ENCODE data around the gene CNTN2. TPM values are rescaled to one million over a fixed set of nuclear protein-coding genes. Genes with fewer than 3 reads are reported as not detected.
A peak's percentile ranks its signal among the peaks of the same experiment; 100 is the strongest.

CNTN2 gene
- total RNA-seq, 2 donors from 2014 or later: not detected

GRCh38 chr1:205016584-205016983, 26.4 kb upstream of the CNTN2 start:
- DNase-seq (ENCODE audit: low spot score in 2 of 2) (no peak), ATAC-seq (no peak)
- Mint-ChIP-seq H3K9me3 (no peaks in the 10 kb centered on the region), H3K27ac (peak overlapping the region in 1 of 2 donors; percentile 74), H3K36me3 (no peaks in the 10 kb centered on the region)

GRCh38 chr1:205017001-205017400, 26.0 kb upstream of the CNTN2 start:
- H3K27ac Mint-ChIP-seq: no peak overlapping the region
- H3K9me3 Mint-ChIP-seq: no peaks in the 10 kb centered on the region
- no peaks in the 10 kb centered on the region for H3K36me3 Mint-ChIP-seq
- DNase-seq (ENCODE audit: low spot score in 2 of 2) (no peak), ATAC-seq (no peak)

- no peaks in the 10 kb centered on the region for H3K9me3 Mint-ChIP-seq
- H3K36me3 Mint-ChIP-seq: no peaks in the 10 kb centered on the region
Measured at GRCh38 chr1:205017766-205018165, 25.2 kb upstream of the CNTN2 start.

GRCh38 chr1:205018381-205018780, 24.6 kb upstream of the CNTN2 start:
- H3K27ac Mint-ChIP-seq: no peak overlapping the region
- ATAC-seq (no peak), DNase-seq (ENCODE audit: low spot score in 2 of 2) (no peak)
- H3K36me3 Mint-ChIP-seq: no peaks in the 10 kb centered on the region
- no peaks in the 10 kb centered on the region for H3K9me3 Mint-ChIP-seq

More at GRCh38 chr1:205017766-205018165, 25.2 kb upstream of the CNTN2 start:
- H3K27ac Mint-ChIP-seq: no peak overlapping the region
- ATAC-seq: no peak
- no peak for DNase-seq (ENCODE audit: low spot score in 2 of 2)

- no peaks in the 10 kb centered on the region for H3K9me3 Mint-ChIP-seq
- DNase-seq (ENCODE audit: low spot score in 2 of 2) (no peak), ATAC-seq (no peak)
- H3K36me3 Mint-ChIP-seq: no peaks in the 10 kb centered on the region
- H3K27ac Mint-ChIP-seq: no peak overlapping the region
Measured at GRCh38 chr1:205020466-205020865, 22.5 kb upstream of the CNTN2 start.

GRCh38 chr1:205024679-205025078, 18.3 kb upstream of the CNTN2 start:
- Mint-ChIP-seq H3K36me3 (no peaks in the 10 kb centered on the region), H3K27ac (peak overlapping the region in 1 of 2 donors; percentile 9), H3K9me3 (no peaks in the 10 kb centered on the region)
- ATAC-seq (no peak), DNase-seq (ENCODE audit: low spot score in 2 of 2) (no peak)

GRCh38 chr1:205025239-205025638, 17.8 kb upstream of the CNTN2 start:
- H3K9me3 Mint-ChIP-seq: no peaks in the 10 kb centered on the region
- no peaks in the 10 kb centered on the region for H3K36me3 Mint-ChIP-seq

GRCh38 chr1:205026181-205026580, 16.8 kb upstream of the CNTN2 start:
- Mint-ChIP-seq H3K36me3 (no peaks in the 10 kb centered on the region), H3K27ac (no peak overlapping the region), H3K9me3 (no peaks in the 10 kb centered on the region)
- DNase-seq (ENCODE audit: low spot score in 2 of 2): no peak
- no peak for ATAC-seq

More at GRCh38 chr1:205025239-205025638, 17.8 kb upstream of the CNTN2 start:
- no peak for ATAC-seq
- H3K27ac Mint-ChIP-seq: peak overlapping the region in 1 of 2 donors; percentile 9
- DNase-seq (ENCODE audit: low spot score in 2 of 2): no peak

- H3K9me3 Mint-ChIP-seq: no peaks in the 10 kb centered on the region
- no peak for ATAC-seq
- H3K27ac Mint-ChIP-seq: no peak overlapping the region
- no peaks in the 10 kb centered on the region for H3K36me3 Mint-ChIP-seq
- no peak for DNase-seq (ENCODE audit: low spot score in 2 of 2)
Measured at GRCh38 chr1:205028390-205028789, 14.6 kb upstream of the CNTN2 start.

GRCh38 chr1:205028924-205029323, 14.1 kb upstream of the CNTN2 start:
- H3K27ac Mint-ChIP-seq: no peak overlapping the region
- no peak for ATAC-seq
- H3K9me3 Mint-ChIP-seq: no peaks in the 10 kb centered on the region
- no peak for DNase-seq (ENCODE audit: low spot score in 2 of 2)
- no peaks in the 10 kb centered on the region for H3K36me3 Mint-ChIP-seq

- Mint-ChIP-seq H3K36me3 (no peaks in the 10 kb centered on the region), H3K9me3 (no peaks in the 10 kb centered on the region), H3K27ac (no peak overlapping the region)
- DNase-seq (ENCODE audit: low spot score in 2 of 2) (no peak), ATAC-seq (no peak)
Measured at GRCh38 chr1:205030241-205030640, 12.8 kb upstream of the CNTN2 start.

- no peak for DNase-seq (ENCODE audit: low spot score in 2 of 2)
- Mint-ChIP-seq H3K27ac (peak overlapping the region in 1 of 2 donors; percentile 25), H3K36me3 (no peaks in the 10 kb centered on the region), H3K9me3 (no peaks in the 10 kb centered on the region)
- no peak for ATAC-seq
Measured at GRCh38 chr1:205030896-205031295, 12.1 kb upstream of the CNTN2 start.

- ATAC-seq: no peak
- Mint-ChIP-seq H3K36me3 (no peaks in the 10 kb centered on the region), H3K27ac (no peak overlapping the region), H3K9me3 (no peaks in the 10 kb centered on the region)
- DNase-seq (ENCODE audit: low spot score in 2 of 2): no peak
Measured at GRCh38 chr1:205032508-205032907, 10.5 kb upstream of the CNTN2 start.

- ATAC-seq: no peak
- H3K36me3 Mint-ChIP-seq: no peaks in the 10 kb centered on the region
- H3K9me3 Mint-ChIP-seq: no peaks in the 10 kb centered on the region
- H3K27ac Mint-ChIP-seq: no peak overlapping the region
- DNase-seq (ENCODE audit: low spot score in 2 of 2): no peak
Measured at GRCh38 chr1:205037539-205037938, 5.5 kb upstream of the CNTN2 start.

- Mint-ChIP-seq H3K36me3 (no peaks in the 10 kb centered on the region), H3K9me3 (no peaks in the 10 kb centered on the region), H3K27ac (no peak overlapping the region)
- ATAC-seq (no peak), DNase-seq (ENCODE audit: low spot score in 2 of 2) (no peak)
Measured at GRCh38 chr1:205038132-205038786, 4.8 kb upstream of the CNTN2 start.

GRCh38 chr1:205041001-205041715, 1.9 kb upstream of the CNTN2 start:
- Mint-ChIP-seq H3K27ac (no peak overlapping the region), H3K36me3 (no peaks in the 10 kb centered on the region), H3K9me3 (no peaks in the 10 kb centered on the region)
- DNase-seq (ENCODE audit: low spot score in 2 of 2): no peak
- no peak for ATAC-seq

GRCh38 chr1:205041998-205042910, 758 bp upstream of the CNTN2 start:
- no peak overlapping the region for H3K27ac Mint-ChIP-seq
- no peaks in the 10 kb centered on the region for H3K36me3 Mint-ChIP-seq
- no peak for ATAC-seq
- no peaks in the 10 kb centered on the region for H3K9me3 Mint-ChIP-seq
- DNase-seq (ENCODE audit: low spot score in 2 of 2): no peak

Measured in activated naive CD4-positive, alpha-beta T cell treated with anti-CD3 and anti-CD28 coated beads, Interleukin-2, amount 50 U/mL, for 72 hours (primary cell).